ENCODE measurements around the gene DEXI. TPM values are rescaled to one million over a fixed set of nuclear protein-coding genes. Genes with fewer than 3 reads are reported as not detected.

DEXI gene
- total and polyA plus RNA-seq, 2 of the 13 experiments (the other 11 are each of a cell fraction or from before 2014, with no cell fraction given): 51.5 to 70.4 TPM

GRCh38 chr16:10941127-10941933 lies 938 bp downstream of the DEXI start (continued):
- TF ChIP-seq FOXP4 (CRISPR knock-in tag; IDR thresholded peaks at IDR 0.05): no peak
- TF ChIP-seq ZFX (CRISPR knock-in tag; IDR thresholded peaks at IDR 0.05; ENCODE audit: low read depth): peak; percentile 82
- TF ChIP-seq LBX2 (CRISPR knock-in tag; IDR thresholded peaks at IDR 0.05; ENCODE audit: borderline replicate concordance): no peak; the same call in 1 of the 2 replicates
- TF ChIP-seq TCF7L2 (IDR thresholded peaks at IDR 0.05; ENCODE audit: low read depth, low read length): no peak
- TF ChIP-seq, protein P1, sequence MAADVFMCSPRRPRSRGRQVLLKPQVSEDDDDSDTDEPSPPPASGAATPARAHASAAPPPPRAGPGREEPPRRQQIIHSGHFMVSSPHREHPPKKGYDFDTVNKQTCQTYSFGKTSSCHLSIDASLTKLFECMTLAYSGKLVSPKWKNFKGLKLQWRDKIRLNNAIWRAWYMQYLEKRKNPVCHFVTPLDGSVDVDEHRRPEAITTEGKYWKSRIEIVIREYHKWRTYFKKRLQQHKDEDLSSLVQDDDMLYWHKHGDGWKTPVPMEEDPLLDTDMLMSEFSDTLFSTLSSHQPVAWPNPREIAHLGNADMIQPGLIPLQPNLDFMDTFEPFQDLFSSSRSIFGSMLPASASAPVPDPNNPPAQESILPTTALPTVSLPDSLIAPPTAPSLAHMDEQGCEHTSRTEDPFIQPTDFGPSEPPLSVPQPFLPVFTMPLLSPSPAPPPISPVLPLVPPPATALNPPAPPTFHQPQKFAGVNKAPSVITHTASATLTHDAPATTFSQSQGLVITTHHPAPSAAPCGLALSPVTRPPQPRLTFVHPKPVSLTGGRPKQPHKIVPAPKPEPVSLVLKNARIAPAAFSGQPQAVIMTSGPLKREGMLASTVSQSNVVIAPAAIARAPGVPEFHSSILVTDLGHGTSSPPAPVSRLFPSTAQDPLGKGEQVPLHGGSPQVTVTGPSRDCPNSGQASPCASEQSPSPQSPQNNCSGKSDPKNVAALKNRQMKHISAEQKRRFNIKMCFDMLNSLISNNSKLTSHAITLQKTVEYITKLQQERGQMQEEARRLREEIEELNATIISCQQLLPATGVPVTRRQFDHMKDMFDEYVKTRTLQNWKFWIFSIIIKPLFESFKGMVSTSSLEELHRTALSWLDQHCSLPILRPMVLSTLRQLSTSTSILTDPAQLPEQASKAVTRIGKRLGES (CRISPR knock-in tag; IDR thresholded peaks at IDR 0.05; ENCODE audit: borderline replicate concordance): no peak
- no peak for TF ChIP-seq DPF2 (CRISPR knock-in tag; IDR thresholded peaks at IDR 0.05; ENCODE audit: borderline replicate concordance, low read depth)
- no peak for TF ChIP-seq ZMYM4 (CRISPR knock-in tag; IDR thresholded peaks at IDR 0.05)
- TF ChIP-seq ZNF674 (CRISPR knock-in tag; IDR thresholded peaks at IDR 0.05; ENCODE audit: low read depth): no peak
- no peak for TF ChIP-seq XRCC5 (optimal IDR thresholded peaks at IDR 0.05; ENCODE audit: low read length)
- no peak for TF ChIP-seq HMGA1 (CRISPR knock-in tag; conservative IDR thresholded peaks at IDR 0.05)
- TF ChIP-seq, protein P2, sequence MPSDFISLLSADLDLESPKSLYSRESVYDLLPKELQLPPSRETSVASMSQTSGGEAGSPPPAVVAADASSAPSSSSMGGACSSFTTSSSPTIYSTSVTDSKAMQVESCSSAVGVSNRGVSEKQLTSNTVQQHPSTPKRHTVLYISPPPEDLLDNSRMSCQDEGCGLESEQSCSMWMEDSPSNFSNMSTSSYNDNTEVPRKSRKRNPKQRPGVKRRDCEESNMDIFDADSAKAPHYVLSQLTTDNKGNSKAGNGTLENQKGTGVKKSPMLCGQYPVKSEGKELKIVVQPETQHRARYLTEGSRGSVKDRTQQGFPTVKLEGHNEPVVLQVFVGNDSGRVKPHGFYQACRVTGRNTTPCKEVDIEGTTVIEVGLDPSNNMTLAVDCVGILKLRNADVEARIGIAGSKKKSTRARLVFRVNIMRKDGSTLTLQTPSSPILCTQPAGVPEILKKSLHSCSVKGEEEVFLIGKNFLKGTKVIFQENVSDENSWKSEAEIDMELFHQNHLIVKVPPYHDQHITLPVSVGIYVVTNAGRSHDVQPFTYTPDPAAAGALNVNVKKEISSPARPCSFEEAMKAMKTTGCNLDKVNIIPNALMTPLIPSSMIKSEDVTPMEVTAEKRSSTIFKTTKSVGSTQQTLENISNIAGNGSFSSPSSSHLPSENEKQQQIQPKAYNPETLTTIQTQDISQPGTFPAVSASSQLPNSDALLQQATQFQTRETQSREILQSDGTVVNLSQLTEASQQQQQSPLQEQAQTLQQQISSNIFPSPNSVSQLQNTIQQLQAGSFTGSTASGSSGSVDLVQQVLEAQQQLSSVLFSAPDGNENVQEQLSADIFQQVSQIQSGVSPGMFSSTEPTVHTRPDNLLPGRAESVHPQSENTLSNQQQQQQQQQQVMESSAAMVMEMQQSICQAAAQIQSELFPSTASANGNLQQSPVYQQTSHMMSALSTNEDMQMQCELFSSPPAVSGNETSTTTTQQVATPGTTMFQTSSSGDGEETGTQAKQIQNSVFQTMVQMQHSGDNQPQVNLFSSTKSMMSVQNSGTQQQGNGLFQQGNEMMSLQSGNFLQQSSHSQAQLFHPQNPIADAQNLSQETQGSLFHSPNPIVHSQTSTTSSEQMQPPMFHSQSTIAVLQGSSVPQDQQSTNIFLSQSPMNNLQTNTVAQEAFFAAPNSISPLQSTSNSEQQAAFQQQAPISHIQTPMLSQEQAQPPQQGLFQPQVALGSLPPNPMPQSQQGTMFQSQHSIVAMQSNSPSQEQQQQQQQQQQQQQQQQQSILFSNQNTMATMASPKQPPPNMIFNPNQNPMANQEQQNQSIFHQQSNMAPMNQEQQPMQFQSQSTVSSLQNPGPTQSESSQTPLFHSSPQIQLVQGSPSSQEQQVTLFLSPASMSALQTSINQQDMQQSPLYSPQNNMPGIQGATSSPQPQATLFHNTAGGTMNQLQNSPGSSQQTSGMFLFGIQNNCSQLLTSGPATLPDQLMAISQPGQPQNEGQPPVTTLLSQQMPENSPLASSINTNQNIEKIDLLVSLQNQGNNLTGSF (CRISPR knock-in tag; IDR thresholded peaks at IDR 0.05): no peak; the same call in none of the 2 replicates
- no peak for TF ChIP-seq HNRNPK (IDR thresholded peaks at IDR 0.05; ENCODE audit: low read depth, low read length, poor library complexity, severe bottlenecking)
